ENCODE results near the gene DISP2. TPM values are rescaled to one million over a fixed set of nuclear protein-coding genes. Genes with fewer than 3 reads are reported as not detected.

Gene DISP2
- total RNA-seq, 1 experiment from 2014 or later = 0.35 TPM

DNA sequence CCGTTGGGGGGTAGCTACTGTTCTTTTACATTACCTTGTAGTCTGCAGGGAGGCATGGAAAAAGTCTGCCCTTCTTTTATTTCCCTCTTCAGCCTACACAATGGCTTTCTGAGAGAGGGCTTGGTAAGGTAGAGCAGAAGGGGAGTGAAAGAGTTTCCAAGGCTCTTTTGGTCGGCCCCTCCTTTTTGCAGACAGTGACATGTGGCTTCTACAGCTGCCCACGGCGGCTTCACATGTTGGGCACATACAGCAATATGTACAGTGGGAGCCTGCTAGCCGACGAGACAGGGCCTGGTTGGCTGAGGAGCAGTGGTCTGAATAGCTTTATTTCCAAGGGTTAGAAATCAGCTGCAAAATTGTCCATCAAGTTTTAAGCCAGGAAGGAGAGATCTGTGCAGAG is 30.6 kb upstream of the DISP2 start:
- DNase-seq = no peak
- H4K20me1 ChIP-seq (ENCODE audit: insufficient read depth) = no peaks in the 10 kb centered on the region
- H3K36me3 ChIP-seq (ENCODE audit: low read depth) = no peaks in the 10 kb centered on the region
- peaks cover 40% of the 10 kb centered on the region for H3F3A ChIP-seq (ENCODE audit: insufficient read depth, low read depth)
- H3K4me1 ChIP-seq (replicated peaks; ENCODE audit: insufficient read depth) = peaks cover 10% of the 10 kb centered on the region
- H3K4me3 ChIP-seq = no peak overlapping the region
- H3K9me3 ChIP-seq (ENCODE audit: insufficient read depth, low read depth) = no peaks in the 10 kb centered on the region
- H3K9me2 ChIP-seq (ENCODE audit: insufficient read depth) = no peaks in the 10 kb centered on the region
- 0 out of 2 replicates have a peak, but pooled peaks cover 2% of the 10 kb centered on the region for H3K79me2 ChIP-seq (ENCODE audit: low read depth)
- H3K27ac ChIP-seq = no peak overlapping the region
- H3K27me3 ChIP-seq (ENCODE audit: insufficient read depth, low read depth) = no peaks in the 10 kb centered on the region
- POLR2A ChIA-PET (ENCODE audit: unreplicated experiment) = interaction anchor here (0.6 kb wide), 1 partner anchor 9 kb away, joined by 3 read pairs; no protein-coding TSS in a partner anchor
- TF ChIP-seq, protein P1, sequence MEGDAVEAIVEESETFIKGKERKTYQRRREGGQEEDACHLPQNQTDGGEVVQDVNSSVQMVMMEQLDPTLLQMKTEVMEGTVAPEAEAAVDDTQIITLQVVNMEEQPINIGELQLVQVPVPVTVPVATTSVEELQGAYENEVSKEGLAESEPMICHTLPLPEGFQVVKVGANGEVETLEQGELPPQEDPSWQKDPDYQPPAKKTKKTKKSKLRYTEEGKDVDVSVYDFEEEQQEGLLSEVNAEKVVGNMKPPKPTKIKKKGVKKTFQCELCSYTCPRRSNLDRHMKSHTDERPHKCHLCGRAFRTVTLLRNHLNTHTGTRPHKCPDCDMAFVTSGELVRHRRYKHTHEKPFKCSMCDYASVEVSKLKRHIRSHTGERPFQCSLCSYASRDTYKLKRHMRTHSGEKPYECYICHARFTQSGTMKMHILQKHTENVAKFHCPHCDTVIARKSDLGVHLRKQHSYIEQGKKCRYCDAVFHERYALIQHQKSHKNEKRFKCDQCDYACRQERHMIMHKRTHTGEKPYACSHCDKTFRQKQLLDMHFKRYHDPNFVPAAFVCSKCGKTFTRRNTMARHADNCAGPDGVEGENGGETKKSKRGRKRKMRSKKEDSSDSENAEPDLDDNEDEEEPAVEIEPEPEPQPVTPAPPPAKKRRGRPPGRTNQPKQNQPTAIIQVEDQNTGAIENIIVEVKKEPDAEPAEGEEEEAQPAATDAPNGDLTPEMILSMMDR (conservative IDR thresholded peaks at IDR 0.05) = no peak
- no peak for TF ChIP-seq EZH2 (IDR thresholded peaks at IDR 0.05; ENCODE audit: low read depth)
- H3K4me2 ChIP-seq = no peak overlapping the region
- no TSS peak for BruUV-seq (replicated peaks)
- no peak overlapping the region for H2AFZ ChIP-seq
- intact Hi-C loops (cut with micrococcal nuclease; ENCODE audit: unreplicated experiment) = no loop called here
- CTCF ChIA-PET = interaction anchor here (0.9 to 2.8 kb wide), 2 partner anchors 10 to 13 kb away, joined by 3 to 7 read pairs; partner anchors contain the start of gene CCDC9B

DNA sequence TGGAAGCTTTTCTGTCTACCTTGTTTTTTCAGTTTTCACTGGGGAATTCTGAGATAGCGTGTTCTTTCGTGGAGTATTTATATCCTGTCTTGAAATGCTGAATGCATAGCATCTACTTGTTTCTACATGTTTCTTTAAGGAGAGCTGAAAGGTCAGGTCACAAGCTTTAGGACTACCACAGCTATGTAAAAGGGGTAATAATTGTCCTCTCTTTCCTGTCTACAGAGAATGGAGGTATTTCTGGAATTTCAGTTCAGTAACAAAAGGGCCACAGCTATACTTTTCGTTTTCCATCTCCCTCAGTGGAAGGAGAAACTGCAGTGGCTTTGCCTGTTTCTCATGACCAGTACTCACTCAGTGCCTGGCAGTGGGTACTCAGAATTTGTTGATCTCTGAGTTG is 29.8 kb upstream of the DISP2 start:
- no peak overlapping the region for H3K4me3 ChIP-seq
- no TSS peak for BruUV-seq (replicated peaks)
- ChIA-PET CTCF (interaction anchor here (2.8 kb wide), 1 partner anchor 12 kb away, joined by 7 read pairs; the partner anchor contains the start of gene CCDC9B), POLR2A (ENCODE audit: unreplicated experiment) (interaction anchor here (0.7 kb wide), 2 partner anchors 52 to 256 kb away, joined by 4 to 5 read pairs; no protein-coding TSS in a partner anchor)
- no peak overlapping the region for H3K4me2 ChIP-seq
- H3K36me3 ChIP-seq (ENCODE audit: low read depth) = no peaks in the 10 kb centered on the region
- H2AFZ ChIP-seq = no peak overlapping the region
- 0 out of 2 replicates have a peak, but pooled peaks cover 2% of the 10 kb centered on the region for H3K79me2 ChIP-seq (ENCODE audit: low read depth)
- no peak for DNase-seq
- intact Hi-C loops (cut with micrococcal nuclease; ENCODE audit: unreplicated experiment) = no loop called here
- no peak overlapping the region for H3K27ac ChIP-seq
- peaks cover 47% of the 10 kb centered on the region for H3F3A ChIP-seq (ENCODE audit: insufficient read depth, low read depth)
- no peaks in the 10 kb centered on the region for H3K27me3 ChIP-seq (ENCODE audit: insufficient read depth, low read depth)
- H3K4me1 ChIP-seq (replicated peaks; ENCODE audit: insufficient read depth) = peaks cover 10% of the 10 kb centered on the region
- TF ChIP-seq, protein P1 (conservative IDR thresholded peaks at IDR 0.05) = no peak
- TF ChIP-seq EZH2 (IDR thresholded peaks at IDR 0.05; ENCODE audit: low read depth) = no peak
- no peaks in the 10 kb centered on the region for H3K9me2 ChIP-seq (ENCODE audit: insufficient read depth)
- no peaks in the 10 kb centered on the region for H3K9me3 ChIP-seq (ENCODE audit: insufficient read depth, low read depth)
- no peaks in the 10 kb centered on the region for H4K20me1 ChIP-seq (ENCODE audit: insufficient read depth)

DNA sequence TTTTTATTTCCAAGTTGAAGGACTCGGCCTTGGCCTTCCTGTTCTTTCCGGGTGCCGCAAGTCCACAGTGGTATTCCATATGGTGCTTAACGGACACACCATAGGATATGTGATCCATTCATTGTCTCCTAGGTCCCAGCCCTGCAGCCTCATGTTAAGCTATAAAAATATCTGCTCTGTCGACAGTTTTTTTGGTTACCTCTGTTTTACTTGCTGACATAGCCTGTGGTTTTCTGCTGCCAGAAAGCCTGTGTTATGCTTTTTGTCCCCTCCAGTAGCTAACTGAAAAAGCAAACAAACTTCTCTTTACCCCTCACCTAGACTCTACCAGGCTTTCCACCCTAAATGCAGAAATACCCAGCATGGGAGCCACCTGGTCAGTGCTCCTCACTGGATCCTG is 29.3 kb upstream of the DISP2 start:
- Histone ChIP-seq H3K4me1 (replicated peaks; ENCODE audit: insufficient read depth) (peaks cover 10% of the 10 kb centered on the region), H2AFZ (no peak overlapping the region), H3K4me3 (no peak overlapping the region), H3F3A (ENCODE audit: insufficient read depth, low read depth) (peaks cover 52% of the 10 kb centered on the region), H3K9me3 (ENCODE audit: insufficient read depth, low read depth) (no peaks in the 10 kb centered on the region), H3K4me2 (no peak overlapping the region), H3K36me3 (ENCODE audit: low read depth) (no peaks in the 10 kb centered on the region), H4K20me1 (ENCODE audit: insufficient read depth) (no peaks in the 10 kb centered on the region), H3K27ac (no peak overlapping the region), H3K27me3 (ENCODE audit: insufficient read depth, low read depth) (no peaks in the 10 kb centered on the region), H3K79me2 (ENCODE audit: low read depth) (0 out of 2 replicates have a peak, but pooled peaks cover 2% of the 10 kb centered on the region), H3K9me2 (ENCODE audit: insufficient read depth) (no peaks in the 10 kb centered on the region)
- intact Hi-C loops (cut with micrococcal nuclease; ENCODE audit: unreplicated experiment) = no loop called here
- BruUV-seq (replicated peaks) = no TSS peak
- ChIA-PET POLR2A (ENCODE audit: unreplicated experiment) (interaction anchor here (0.5 to 0.7 kb wide), 2 partner anchors 51 to 229 kb away, joined by 4 read pairs; no protein-coding TSS in a partner anchor), CTCF (interaction anchor here (2.8 kb wide), 1 partner anchor 12 kb away, joined by 7 read pairs; the partner anchor contains the start of gene CCDC9B)
- DNase-seq = no peak
- TF ChIP-seq, protein P1 (conservative IDR thresholded peaks at IDR 0.05) = no peak
- TF ChIP-seq EZH2 (IDR thresholded peaks at IDR 0.05; ENCODE audit: low read depth) = no peak
